NCI-H524 (cell line): Measurements from ENCODE around the gene AGXT.

Experiments
- DNase-seq, 2 experiments: peaks; one replicate each; lab custom pipeline; 2025; lab: John Stamatoyannopoulos, UW

AGXT gene

GRCh38 chr2:240916571-240917008 is 48.0 kb downstream of the AGXT start:
- DNase-seq: peak in 1 of 2 experiments; percentile 48

GRCh38 chr2:240917009-240917683 is 48.5 kb downstream of the AGXT start:
- no peak for DNase-seq

- peak in 1 of 2 experiments; percentile 18 for DNase-seq
These were observed 49.1 kb downstream of the AGXT start for GRCh38 chr2:240917684-240918257.

- no peak for DNase-seq
These were observed 49.9 kb downstream of the AGXT start for GRCh38 chr2:240918258-240919091.

- no peak for DNase-seq
These were observed 50.6 kb downstream of the AGXT start for GRCh38 chr2:240919161-240919781.

- DNase-seq: no peak
These were observed 51.5 kb downstream of the AGXT start for GRCh38 chr2:240919786-240920782.

- no peak for DNase-seq
These were observed 52.2 kb downstream of the AGXT start for GRCh38 chr2:240920783-240921231.

- DNase-seq: no peak
These were observed 52.8 kb downstream of the AGXT start for GRCh38 chr2:240921311-240921994.

GRCh38 chr2:240921995-240922244 is 53.3 kb downstream of the AGXT start:
- DNase-seq: no peak

- DNase-seq: no peak
These were observed 53.8 kb downstream of the AGXT start for GRCh38 chr2:240922245-240922981.

- DNase-seq: no peak
These were observed 54.4 kb downstream of the AGXT start for GRCh38 chr2:240922982-240923537.

- DNase-seq: no peak
These were observed 56.6 kb downstream of the AGXT start for GRCh38 chr2:240925191-240925567.

GRCh38 chr2:240925568-240926515 is 57.2 kb downstream of the AGXT start:
- DNase-seq: no peak

- DNase-seq: no peak
These were observed 58.1 kb downstream of the AGXT start for GRCh38 chr2:240926516-240927389.

GRCh38 chr2:240927390-240927781 is 58.8 kb downstream of the AGXT start:
- DNase-seq: no peak

GRCh38 chr2:240928476-240929363 is 60.1 kb downstream of the AGXT start:
- no peak for DNase-seq
